Effector memory CD8-positive, alpha-beta T cell (primary cell): ENCODE results near the gene FASTKD1.
"Not testable (repeated sequence)": the region's sequence is repeated elsewhere in the genome, so short reads cannot be mapped to it uniquely, and the experiment has no call there.

Source experiments
- ATAC-seq: fragments of 150-1000 bp; cut with Tn5 transposase; replicated peaks from 2 replicates; pipeline ENCODE4 v1.10.0; 2021; ENCODE audit warnings: mild to moderate bottlenecking, moderate library complexity
- DNase-seq, 3 experiments: peaks; one replicate each; pipeline ENCODE4 v3.0.0; 2021
- H3K27ac Mint-ChIP-seq, 2 donors: one replicate each; pipeline ENCODE4 v1.8.0; 2022; ENCODE audit warnings: mild to moderate bottlenecking in 2 of 2, mixed read lengths in 2 of 2, moderate library complexity in 2 of 2
- H3K27me3 Mint-ChIP-seq, 2 donors: one replicate each; pipeline ENCODE4 v1.8.0; 2022; ENCODE audit warnings: mixed read lengths in 2 of 2
- H3K36me3 Mint-ChIP-seq: one replicate; pipeline ENCODE4 v1.8.0; 2022; ENCODE audit warnings: mild to moderate bottlenecking, moderate library complexity, mixed read lengths; ENCODE audit not compliant: insufficient read depth
- H3K4me1 Mint-ChIP-seq, 2 donors: one replicate each; pipeline ENCODE4 v1.8.0; 2022; ENCODE audit warnings: low read depth in 2 of 2, mixed read lengths in 2 of 2
- H3K4me3 Mint-ChIP-seq, 2 donors: one replicate each; pipeline ENCODE4 v1.8.0; 2022; ENCODE audit warnings: mild to moderate bottlenecking in 2 of 2, mixed read lengths in 2 of 2, moderate library complexity in 2 of 2
- H3K9me3 Mint-ChIP-seq, 2 donors: one replicate each; pipeline ENCODE4 v1.8.0; 2022; ENCODE audit warnings: mixed read lengths in 2 of 2

The FASTKD1 gene

DNA sequence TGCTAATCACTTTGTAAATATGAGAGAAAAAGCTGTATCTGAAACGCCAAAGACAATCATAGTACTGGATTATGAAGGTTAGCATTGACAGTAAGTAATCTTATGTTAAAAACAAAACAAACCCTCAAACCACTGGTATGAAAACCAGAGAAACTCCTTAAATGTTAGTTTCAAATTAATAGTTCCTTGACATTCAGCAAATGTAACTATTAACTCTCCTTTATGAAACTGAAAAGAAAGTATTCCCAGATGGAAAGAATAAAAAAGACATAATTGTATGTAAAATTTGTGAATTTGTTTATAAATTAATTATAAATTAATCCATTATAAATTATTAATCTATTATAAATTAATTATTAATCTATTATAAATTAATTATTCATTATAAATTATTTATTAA, 12.3 kb downstream of the FASTKD1 start:
- ATAC-seq, result no peak
- DNase-seq, result no peak
- Mint-ChIP-seq H3K27ac (peak overlapping the region in 1 of 2 donors; percentile 66), H3K4me3 (no peak overlapping the region), H3K4me1 (no peaks in the 10 kb centered on the region), H3K36me3 (peaks cover 18% of the 10 kb centered on the region), H3K9me3 (no peaks in the 10 kb centered on the region), H3K27me3 (no peaks in the 10 kb centered on the region)

DNA sequence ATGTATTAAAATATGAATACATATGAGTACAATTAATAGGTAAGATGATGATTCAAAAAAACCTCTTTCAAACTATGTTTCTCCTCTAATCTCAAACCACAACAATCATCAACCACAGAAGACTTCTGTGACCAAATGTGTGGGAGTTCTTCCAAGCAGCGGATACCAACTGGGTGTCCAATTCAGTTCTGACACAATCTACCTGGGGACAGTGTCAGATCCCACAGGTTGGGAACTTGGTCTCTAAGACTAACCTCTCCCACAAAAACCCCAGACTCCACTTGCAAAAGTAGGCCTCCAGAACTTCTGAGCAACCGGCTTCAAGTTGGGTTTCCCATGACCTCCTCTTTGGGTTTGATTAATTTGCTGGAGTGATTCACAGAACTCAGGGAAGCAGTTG, 26.9 kb downstream of the FASTKD1 start:
- Mint-ChIP-seq H3K4me3 (no peak overlapping the region), H3K9me3 (no peaks in the 10 kb centered on the region), H3K4me1 (no peaks in the 10 kb centered on the region), H3K36me3 (peaks cover 19% of the 10 kb centered on the region), H3K27me3 (no peaks in the 10 kb centered on the region), H3K27ac (no peak overlapping the region)
- DNase-seq (no peak), ATAC-seq (no peak)

- no peak overlapping the region for H3K27ac Mint-ChIP-seq
- no peaks in the 10 kb centered on the region for H3K27me3 Mint-ChIP-seq
- peaks cover 36% of the 10 kb centered on the region for H3K36me3 Mint-ChIP-seq
- DNase-seq, result no peak
- no peak overlapping the region for H3K4me3 Mint-ChIP-seq
- ATAC-seq, result no peak
- no peaks in the 10 kb centered on the region for H3K9me3 Mint-ChIP-seq
- no peaks in the 10 kb centered on the region for H3K4me1 Mint-ChIP-seq
These were observed 31.2 kb downstream of the FASTKD1 start for GRCh38 chr2:169542433-169542832.

- H3K9me3 Mint-ChIP-seq, result no peaks in the 10 kb centered on the region
- no peak overlapping the region for H3K27ac Mint-ChIP-seq
- H3K27me3 Mint-ChIP-seq, result no peaks in the 10 kb centered on the region
- DNase-seq (no peak), ATAC-seq (no peak)
- H3K36me3 Mint-ChIP-seq, result peaks cover 36% of the 10 kb centered on the region
- no peak overlapping the region for H3K4me3 Mint-ChIP-seq
- H3K4me1 Mint-ChIP-seq, result no peaks in the 10 kb centered on the region
These were observed 33.5 kb downstream of the FASTKD1 start for GRCh38 chr2:169540146-169540545.

DNA sequence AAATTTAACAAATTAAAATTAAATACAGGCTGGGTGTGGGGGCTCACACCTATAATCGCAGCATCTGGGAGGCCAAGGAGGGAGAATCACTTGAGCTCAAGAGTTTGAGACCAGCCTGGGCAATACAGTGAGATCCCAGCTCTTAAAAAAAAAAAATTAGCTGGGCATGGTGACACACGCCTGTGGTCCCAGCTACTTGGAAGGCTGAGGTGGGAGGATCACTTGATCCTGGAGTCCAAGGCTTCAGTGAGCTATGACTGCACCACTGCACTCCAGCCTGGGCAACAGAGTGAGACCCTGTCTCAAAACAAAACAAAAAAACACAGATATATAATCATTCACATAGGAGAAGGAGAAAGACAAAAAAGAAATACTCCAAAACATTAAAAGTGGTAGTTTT, 34.2 kb downstream of the FASTKD1 start:
- not testable (repeated sequence) for H3K27me3 Mint-ChIP-seq, H3K4me1 Mint-ChIP-seq, ATAC-seq, H3K9me3 Mint-ChIP-seq, H3K27ac Mint-ChIP-seq, H3K4me3 Mint-ChIP-seq, DNase-seq
- H3K36me3 Mint-ChIP-seq, result peaks cover 43% of the 10 kb centered on the region

DNA sequence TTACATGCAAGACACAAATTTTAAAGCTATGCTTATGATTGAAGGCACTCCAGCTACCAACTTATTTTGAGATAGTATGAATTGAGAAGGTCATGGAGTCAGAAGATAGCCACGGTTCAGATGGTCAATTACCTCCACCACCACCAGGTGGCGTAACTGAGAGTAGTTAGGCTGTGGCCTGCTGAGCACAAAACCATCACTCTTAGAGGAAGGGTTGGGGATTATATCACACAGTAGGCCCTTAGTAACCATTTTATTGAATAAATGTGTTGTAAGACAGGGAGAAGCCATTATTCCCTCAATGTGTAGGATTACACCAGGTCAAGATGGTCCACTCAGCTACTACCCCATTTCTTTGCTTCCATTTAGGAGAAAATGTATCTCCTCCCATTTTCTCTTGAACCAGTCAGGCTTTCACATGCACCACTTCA, 45.4 kb downstream of the FASTKD1 start:
- Mint-ChIP-seq H3K4me1 (no peaks in the 10 kb centered on the region), H3K4me3 (no peak overlapping the region), H3K36me3 (peaks cover 13% of the 10 kb centered on the region), H3K27me3 (no peaks in the 10 kb centered on the region), H3K27ac (no peak overlapping the region), H3K9me3 (no peaks in the 10 kb centered on the region)
- ATAC-seq (peak; percentile 82), DNase-seq (peak; percentile 69 to 78 (median 77))

- Mint-ChIP-seq H3K36me3 (peaks cover 5% of the 10 kb centered on the region), H3K27ac (no peak overlapping the region), H3K4me1 (no peaks in the 10 kb centered on the region), H3K4me3 (no peak overlapping the region), H3K27me3 (no peaks in the 10 kb centered on the region), H3K9me3 (no peaks in the 10 kb centered on the region)
- DNase-seq, result no peak
- no peak for ATAC-seq
These were observed 47.2 kb downstream of the FASTKD1 start for GRCh38 chr2:169526451-169526850.

DNA sequence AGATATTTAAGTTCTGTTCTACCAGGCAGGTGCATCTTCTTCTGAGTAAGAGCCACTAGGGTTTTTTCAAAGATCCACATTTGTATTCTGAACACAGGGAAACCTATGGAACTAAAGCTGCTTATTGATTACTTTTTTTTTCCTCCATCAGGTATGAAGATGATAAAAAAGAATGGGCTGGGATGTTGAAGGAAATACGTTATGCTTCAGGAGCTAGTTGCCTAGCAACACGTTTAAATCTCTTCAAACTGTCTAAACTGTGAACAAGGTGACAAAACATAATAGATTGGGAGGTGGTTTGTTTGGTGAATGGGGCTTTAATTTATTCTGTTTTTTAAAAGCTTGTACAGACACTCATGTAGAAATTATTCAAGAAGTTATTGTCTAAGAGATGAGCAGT, 48.2 kb downstream of the FASTKD1 start:
- no peak overlapping the region for H3K4me3 Mint-ChIP-seq
- peak overlapping the region in 1 of 2 donors; percentile 5 for H3K27ac Mint-ChIP-seq
- H3K4me1 Mint-ChIP-seq, result no peaks in the 10 kb centered on the region
- ATAC-seq (no peak), DNase-seq (no peak)
- H3K36me3 Mint-ChIP-seq, result peaks cover 5% of the 10 kb centered on the region
- H3K27me3 Mint-ChIP-seq, result no peaks in the 10 kb centered on the region
- H3K9me3 Mint-ChIP-seq, result no peaks in the 10 kb centered on the region

- Mint-ChIP-seq H3K4me3 (no peak overlapping the region), H3K27ac (no peak overlapping the region), H3K9me3 (no peaks in the 10 kb centered on the region), H3K27me3 (no peaks in the 10 kb centered on the region), H3K36me3 (no peaks in the 10 kb centered on the region), H3K4me1 (no peaks in the 10 kb centered on the region)
- ATAC-seq (no peak), DNase-seq (no peak)
These were observed 50.0 kb downstream of the FASTKD1 start for GRCh38 chr2:169523681-169524080.

- H3K27ac Mint-ChIP-seq, result no peak overlapping the region
- H3K9me3 Mint-ChIP-seq, result no peaks in the 10 kb centered on the region
- no peaks in the 10 kb centered on the region for H3K36me3 Mint-ChIP-seq
- DNase-seq (no peak), ATAC-seq (no peak)
- H3K27me3 Mint-ChIP-seq, result no peaks in the 10 kb centered on the region
- H3K4me3 Mint-ChIP-seq, result no peak overlapping the region
- H3K4me1 Mint-ChIP-seq, result no peaks in the 10 kb centered on the region
These were observed 52.8 kb downstream of the FASTKD1 start for GRCh38 chr2:169520896-169521295.

GRCh38 chr2:169516488-169516995, 57.1 kb downstream of the FASTKD1 start:
- not testable (repeated sequence) for H3K9me3 Mint-ChIP-seq, ATAC-seq, H3K4me3 Mint-ChIP-seq, DNase-seq, H3K27ac Mint-ChIP-seq, H3K4me1 Mint-ChIP-seq, H3K36me3 Mint-ChIP-seq, H3K27me3 Mint-ChIP-seq

- H3K9me3 Mint-ChIP-seq, H3K27me3 Mint-ChIP-seq, H3K4me1 Mint-ChIP-seq, H3K4me3 Mint-ChIP-seq, DNase-seq, ATAC-seq, H3K36me3 Mint-ChIP-seq, H3K27ac Mint-ChIP-seq: not testable (repeated sequence)
These were observed 58.9 kb downstream of the FASTKD1 start for GRCh38 chr2:169514758-169515157.

GRCh38 chr2:169513926-169514325, 59.7 kb downstream of the FASTKD1 start:
- Mint-ChIP-seq H3K27ac (no peak overlapping the region), H3K4me1 (no peaks in the 10 kb centered on the region), H3K27me3 (no peaks in the 10 kb centered on the region), H3K36me3 (no peaks in the 10 kb centered on the region), H3K9me3 (no peaks in the 10 kb centered on the region), H3K4me3 (no peak overlapping the region)
- no peak for ATAC-seq
- no peak for DNase-seq

- Mint-ChIP-seq H3K27ac (no peak overlapping the region), H3K27me3 (no peaks in the 10 kb centered on the region), H3K36me3 (no peaks in the 10 kb centered on the region), H3K9me3 (no peaks in the 10 kb centered on the region), H3K4me1 (no peaks in the 10 kb centered on the region), H3K4me3 (no peak overlapping the region)
- DNase-seq (no peak), ATAC-seq (no peak)
These were observed 60.6 kb downstream of the FASTKD1 start for GRCh38 chr2:169513094-169513493.

DNA sequence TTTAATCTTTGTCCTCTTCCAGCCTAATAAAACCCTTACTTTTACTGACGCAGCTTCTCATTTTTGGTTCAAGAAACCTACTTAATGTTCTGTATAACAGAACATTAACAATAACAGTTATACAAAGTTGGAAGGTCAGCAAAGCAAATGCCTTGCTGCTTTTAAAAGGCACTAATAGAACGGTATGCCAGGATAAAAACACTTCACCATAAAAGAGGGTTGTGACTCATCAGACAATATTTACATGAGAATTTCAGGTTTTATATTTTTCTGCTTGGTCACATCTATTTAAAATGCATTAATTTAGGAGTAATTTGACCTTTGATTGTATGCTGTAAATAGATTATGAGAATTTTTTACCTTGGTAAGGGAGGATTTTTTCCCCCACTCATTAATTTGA, 61.1 kb downstream of the FASTKD1 start:
- no peak for ATAC-seq
- Mint-ChIP-seq H3K27ac (no peak overlapping the region), H3K4me1 (no peaks in the 10 kb centered on the region), H3K36me3 (no peaks in the 10 kb centered on the region), H3K27me3 (no peaks in the 10 kb centered on the region), H3K4me3 (no peak overlapping the region), H3K9me3 (no peaks in the 10 kb centered on the region)
- no peak for DNase-seq
